Medulla oblongata (tissue), 1 donor: Measurements from ENCODE around the gene KCNK2.
A peak's percentile ranks its signal among the peaks of the same experiment; 100 is the strongest.

Source experiments
- DNase-seq: peaks from one replicate; pipeline ENCODE4 v3.0.0-alpha.2; 2015; ENCODE audit errors: extremely low spot score

KCNK2 gene, protein sequence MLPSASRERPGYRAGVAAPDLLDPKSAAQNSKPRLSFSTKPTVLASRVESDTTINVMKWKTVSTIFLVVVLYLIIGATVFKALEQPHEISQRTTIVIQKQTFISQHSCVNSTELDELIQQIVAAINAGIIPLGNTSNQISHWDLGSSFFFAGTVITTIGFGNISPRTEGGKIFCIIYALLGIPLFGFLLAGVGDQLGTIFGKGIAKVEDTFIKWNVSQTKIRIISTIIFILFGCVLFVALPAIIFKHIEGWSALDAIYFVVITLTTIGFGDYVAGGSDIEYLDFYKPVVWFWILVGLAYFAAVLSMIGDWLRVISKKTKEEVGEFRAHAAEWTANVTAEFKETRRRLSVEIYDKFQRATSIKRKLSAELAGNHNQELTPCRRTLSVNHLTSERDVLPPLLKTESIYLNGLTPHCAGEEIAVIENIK

DNA sequence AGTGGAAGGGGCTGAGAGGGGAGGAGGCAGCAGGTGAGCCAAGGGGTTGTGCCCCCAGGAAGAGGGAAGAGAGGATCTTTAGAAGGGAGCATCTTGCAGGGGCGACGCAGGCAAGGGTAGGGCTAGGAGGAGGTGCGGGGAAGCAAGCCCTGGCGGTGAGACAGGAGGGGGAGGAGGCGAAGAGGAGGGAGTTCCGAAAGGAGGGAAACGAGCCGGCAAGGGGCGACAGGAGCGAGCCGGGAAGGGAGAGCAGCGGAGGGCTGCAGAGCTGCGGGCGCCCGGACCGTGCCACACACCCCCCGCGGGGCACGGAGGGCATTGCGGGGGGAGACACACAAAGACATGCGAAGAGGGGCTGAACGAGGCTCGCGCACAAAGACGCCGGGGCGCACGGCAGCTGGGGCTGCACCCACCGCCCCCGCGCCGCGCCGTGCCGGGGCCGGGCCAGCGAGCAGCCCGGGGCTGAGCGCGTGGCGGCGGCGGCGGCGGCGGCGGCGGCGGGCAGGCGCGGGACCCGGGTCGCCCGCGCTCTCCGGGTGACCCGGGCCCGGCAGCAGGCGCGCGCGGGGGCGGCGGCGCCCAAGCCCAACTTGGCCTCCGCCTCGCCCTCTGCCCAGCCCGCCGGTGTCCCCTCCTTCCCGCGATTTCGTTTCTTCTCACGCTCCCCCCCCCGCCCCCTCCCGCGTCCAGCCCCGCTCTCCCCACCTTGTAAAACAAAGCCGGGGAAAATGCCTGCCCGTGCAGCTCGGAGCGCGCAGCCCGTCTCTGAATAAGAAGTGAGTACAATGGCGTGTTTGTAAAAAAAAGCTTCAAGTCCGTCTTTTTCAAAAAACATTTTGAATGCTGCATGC is at the start of gene KCNK2:
Gene KCNK2 (plus strand): TSS at position 206 of the 851 bp plus-strand sequence. CDS start 649 bp downstream, outside the sequence.
- no peak for DNase-seq

DNA sequence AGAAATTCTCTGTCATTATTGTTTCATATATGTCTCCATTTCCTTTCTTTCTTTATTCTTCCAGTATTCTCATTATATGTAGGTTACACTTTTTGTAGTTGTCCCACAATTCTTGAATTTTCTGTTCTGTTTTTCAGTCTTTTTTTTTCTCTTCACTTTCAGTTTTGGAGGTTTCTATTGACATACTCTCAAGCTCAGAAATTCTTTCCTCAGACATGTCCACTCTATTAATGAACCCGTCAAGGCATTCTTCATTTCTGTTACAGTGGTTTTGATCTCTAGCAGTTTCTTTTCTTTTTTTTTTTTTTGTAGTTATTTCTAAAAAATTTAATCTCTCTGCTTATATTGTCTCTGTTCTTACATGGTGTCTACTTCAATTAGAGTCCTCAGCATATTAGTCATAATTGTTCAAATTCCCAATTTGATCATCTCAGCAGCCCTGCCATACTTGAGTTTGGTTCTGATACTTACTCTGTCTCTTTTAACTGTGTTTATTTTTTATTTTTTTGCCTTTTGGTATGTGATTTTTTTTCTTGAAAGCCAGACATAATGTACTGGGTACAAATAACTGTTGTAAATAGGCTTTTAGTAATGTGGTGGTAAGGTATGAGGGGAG is 49.5 kb upstream of the KCNK2 start:
- no peak for DNase-seq

DNA sequence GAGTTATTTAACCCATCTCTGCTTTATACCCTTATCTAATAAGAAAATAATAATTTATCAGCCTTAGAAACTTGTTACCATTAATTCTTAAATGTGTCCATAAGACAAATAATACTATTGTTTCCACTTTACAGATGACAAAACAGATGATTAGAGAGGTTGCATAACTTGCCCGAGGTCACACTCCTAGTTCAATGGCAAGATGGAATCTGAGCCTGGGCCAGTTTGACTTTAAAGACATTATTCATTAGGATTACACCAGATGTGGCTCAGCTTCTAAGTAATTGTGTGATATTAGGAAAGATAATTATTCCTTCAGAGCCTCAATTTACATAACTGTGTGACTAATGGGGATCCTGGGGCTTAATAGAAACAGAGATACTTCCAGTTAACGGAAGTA is 42.3 kb upstream of the KCNK2 start:
- DNase-seq, result no peak

DNA sequence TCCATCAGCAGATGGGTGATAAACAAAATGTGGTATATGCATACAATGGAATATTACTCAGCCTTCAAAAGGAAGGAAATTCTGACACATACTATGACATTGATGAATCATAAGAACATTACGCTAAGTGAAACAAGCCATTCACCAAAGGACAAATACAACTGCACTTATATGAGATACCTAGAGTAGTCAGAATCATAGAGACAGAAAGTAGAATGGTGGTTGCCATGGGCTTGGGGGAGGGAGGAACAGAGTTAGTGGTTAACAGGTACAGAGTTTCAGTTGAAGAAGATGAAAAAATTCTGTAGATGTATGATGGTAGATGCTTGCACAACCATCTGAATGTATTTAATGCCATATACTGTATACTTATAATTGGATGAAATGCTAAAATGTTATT is 39.1 kb upstream of the KCNK2 start:
- no peak for DNase-seq

DNA sequence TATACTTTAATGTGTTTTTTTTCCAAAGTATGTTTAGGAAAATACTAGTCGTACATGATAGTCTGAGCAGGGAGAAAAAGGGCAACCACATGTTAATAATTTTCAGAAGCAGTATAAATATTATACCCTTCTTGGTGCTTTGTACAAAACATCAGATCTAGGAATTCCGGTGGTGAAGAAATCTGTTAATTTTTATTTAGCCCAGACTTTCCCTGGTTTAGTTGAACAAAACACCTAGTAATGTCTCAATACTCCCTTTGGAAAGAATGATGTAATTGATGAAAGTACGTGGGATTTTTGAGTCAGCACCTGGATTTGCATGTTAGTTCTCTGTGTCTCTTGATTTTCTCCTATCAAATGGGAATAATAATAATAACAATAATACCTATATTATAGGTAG is 38.4 kb upstream of the KCNK2 start:
- no peak for DNase-seq

DNA sequence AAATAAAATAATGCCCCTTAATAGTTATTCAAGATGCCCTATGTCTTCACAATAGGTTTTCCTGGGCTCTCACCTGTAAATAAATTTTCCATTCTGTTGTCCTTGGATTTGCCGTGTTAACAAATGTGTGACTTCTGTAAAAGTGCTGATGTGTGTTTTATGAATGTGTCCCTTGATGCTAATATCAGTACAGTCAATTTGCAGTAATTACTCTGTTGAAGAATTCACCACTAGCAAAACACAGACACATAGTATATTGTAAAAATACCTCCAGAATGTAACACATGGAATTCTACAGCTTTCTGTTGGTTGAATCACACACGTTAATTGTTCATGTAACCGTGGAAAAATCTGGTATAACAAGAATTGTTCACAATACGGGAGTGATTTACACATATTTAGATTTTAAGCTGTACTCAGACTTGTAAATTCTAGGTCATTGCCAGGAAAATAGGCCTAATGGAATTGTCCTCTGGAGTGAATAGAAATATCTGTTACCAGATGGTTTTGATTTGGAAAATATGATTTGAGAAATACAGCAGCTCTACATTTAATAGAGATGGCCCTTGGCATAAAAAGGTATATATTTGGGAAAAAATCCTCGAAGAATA is 36.7 kb upstream of the KCNK2 start:
- no peak for DNase-seq

DNA sequence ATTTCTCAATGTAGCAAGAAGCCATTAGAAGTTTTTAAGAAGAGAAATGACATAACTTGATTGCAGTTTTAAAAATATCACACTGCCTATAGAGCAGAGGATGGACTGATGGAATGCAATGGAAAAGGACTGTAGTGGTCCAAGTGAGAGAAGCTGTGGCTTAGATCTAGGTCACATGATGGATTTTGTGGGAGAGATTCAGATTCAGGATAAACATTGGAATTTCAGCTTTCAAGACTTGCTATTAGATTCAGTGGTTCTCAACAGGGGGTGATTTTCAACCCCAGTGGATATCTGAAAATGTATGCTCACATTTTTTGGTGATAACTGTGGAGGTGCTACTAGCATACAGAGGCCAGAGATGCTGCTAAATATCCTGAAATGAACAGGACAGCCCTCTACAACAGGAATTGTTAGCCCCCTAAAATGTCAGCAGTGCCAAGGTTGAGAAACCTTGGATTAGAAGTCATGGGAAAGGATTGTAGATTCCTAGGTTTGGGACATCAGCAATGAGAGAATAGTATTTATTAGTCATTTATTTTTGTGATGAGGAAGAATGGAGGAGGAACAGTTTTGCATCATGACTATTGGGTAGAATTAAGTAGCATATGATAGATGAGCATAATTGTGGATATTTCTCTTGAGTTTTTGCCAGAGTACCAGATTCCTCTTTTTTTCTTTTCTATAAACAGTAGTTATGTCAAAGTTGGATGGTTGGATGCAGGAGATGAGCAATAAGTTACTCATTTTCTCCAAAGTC is 30.1 kb upstream of the KCNK2 start:
- no peak for DNase-seq

DNA sequence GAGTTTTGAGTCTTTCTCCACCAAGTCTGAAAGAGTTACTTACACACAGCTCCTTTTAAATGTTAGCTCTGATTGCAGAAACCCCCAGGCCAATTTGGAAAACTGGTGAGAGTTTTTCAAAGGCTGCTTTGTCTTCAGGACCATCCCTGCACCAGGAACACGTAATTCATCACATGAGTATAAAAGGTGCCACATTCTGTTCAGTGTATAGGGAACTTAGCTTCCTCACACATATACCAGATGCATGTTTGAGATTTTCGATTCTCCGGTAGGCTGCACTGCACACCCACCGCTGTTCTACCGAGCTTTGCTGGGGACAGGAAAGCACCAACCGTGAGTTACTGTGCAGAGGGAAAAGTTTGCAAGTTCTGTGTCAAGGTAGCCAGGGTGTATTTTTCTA is 28.3 kb upstream of the KCNK2 start:
- DNase-seq, result no peak

DNA sequence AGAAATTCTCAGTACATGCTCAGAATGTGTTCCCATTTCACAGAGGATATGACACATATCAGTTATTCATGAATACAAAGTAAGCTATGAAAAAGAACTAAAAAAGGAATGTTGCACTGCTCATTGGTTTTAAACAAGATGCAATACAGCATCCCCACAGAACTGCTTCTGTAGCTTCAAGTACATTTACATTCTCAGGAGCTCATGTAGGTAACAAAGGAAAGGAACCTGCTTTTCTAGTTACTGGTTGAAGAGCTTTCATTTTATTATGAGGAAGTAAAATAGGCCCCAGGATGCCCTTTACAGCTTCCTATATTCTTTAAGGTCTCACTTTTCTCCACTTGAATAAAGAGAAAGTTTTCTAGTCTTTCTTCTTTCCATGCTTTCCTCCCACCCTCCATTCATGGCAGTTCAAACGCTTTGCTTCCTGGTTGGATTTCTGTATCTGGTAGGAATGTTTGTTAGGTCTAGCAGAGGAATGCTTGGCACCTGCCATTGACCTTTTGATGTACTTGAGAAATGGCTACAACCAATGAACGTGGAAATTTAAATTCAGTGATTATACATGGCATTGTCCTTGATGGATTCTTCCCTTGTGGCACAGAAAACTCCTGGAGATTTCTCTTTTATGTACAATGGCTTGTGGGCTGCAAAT is 27.1 kb upstream of the KCNK2 start:
- DNase-seq, result no peak

DNA sequence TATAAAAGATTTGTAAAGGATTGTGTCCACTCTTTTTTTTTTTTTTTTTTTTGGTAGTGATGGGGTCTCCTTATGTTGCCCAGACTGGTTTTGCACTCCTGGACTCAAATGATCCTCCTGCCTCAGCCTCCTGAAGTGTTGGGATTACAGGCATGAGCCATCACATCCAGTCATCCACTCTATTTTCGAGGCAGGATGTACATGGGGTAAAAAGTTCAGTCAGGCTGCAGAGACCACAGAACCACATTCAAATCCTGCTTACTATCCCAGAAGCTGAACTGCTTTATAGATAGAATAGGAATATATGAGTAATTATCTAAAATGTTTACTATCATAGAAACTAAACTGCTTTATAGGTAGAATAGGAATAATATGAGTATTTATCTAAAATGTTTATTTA is 26.0 kb upstream of the KCNK2 start:
- DNase-seq, result no peak

DNA sequence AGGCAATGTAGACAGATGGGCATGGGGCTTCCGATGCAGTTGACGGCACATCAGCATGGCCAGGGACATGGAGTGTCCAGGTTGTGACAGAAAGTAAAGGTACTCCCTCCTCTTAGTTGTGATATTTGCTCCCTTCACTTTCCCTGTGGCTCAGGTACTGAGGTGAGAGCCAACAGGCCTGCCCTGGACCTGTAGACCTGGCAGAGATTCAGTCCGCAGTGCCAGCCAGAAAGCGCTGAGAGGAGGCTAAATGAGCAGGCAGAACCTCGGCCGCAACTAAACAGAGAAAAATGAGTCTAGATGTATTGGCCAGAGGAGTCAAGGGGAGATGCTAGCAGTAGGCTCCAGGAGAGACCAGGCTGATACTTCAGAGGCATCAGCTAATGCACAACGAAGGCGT is 22.6 kb upstream of the KCNK2 start:
- no peak for DNase-seq

DNA sequence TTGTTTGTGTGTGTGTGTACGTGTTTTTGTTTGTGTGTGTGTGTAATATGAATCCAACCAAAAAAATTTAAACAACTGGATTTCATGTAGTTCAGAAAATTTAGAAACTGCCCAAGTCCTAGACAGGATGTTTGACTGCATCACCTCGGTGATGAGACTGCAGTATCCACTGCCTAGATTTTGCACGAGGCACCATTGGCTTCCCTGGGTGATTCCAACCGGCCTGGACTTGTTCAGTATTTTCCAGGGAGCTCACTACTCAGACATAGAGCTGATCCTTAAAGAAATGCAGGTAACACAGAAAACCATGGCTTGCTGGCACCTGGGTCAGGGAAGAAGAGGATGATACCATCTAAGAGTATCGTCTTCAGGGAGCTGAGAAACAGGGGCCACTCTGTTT is 18.2 kb upstream of the KCNK2 start:
- peak; percentile 39 for DNase-seq

DNA sequence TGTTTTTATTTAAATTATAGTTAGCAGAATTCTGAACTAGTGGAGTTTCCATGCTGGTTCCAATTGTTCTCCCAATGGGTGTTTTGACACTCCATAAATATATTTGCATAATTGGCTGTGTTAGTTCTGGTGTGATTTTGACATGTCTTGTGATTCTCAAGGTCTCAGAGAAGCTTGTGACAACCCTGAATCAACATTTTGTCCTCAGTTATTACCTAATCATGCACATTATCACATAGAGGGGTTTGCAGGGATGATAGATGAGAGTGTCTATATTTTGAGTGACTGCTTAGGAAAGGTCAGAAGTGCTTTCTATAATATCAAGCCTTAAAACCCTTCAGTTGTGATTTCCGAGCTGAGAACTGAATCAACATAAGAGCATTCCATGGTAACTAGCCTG is 11.5 kb upstream of the KCNK2 start:
- DNase-seq, result no peak

DNA sequence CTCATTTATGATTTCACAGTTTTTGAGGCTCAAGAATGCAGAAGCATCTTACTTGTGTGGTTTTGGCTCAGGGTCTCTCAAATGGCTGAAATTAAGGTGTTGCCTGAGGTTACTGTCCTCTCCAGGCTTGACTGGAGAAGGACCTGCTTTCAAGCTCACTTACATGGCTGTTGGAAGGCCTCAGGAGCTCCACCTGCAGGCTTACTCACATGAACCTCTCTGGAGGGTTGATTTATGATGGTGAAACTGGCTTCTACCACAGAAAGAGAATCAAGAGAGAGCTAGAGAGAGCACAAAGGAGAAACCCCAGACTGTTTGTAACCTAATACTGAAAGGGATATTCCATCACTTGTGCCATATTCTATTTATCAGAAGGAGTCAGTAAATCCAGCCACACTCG is 6.2 kb upstream of the KCNK2 start:
- DNase-seq, result no peak

DNA sequence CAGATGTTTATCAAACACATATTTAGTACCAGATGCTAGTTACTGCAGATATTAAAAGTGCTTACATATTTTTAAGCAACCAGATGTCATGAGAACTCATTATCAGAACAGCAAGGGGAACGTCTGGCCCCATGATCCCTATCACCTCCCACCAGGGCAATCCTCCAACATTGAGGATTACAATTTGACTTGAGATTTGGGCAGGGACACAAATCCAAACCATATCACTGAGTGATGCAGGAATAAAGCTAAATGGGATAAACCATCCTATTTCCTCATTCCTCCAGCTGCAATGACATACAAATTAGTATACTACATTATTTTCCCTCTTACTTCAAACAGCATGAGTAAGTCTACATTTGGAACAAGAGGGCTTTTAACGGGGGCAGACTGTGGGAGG is 3.1 kb upstream of the KCNK2 start:
- DNase-seq, result no peak

DNA sequence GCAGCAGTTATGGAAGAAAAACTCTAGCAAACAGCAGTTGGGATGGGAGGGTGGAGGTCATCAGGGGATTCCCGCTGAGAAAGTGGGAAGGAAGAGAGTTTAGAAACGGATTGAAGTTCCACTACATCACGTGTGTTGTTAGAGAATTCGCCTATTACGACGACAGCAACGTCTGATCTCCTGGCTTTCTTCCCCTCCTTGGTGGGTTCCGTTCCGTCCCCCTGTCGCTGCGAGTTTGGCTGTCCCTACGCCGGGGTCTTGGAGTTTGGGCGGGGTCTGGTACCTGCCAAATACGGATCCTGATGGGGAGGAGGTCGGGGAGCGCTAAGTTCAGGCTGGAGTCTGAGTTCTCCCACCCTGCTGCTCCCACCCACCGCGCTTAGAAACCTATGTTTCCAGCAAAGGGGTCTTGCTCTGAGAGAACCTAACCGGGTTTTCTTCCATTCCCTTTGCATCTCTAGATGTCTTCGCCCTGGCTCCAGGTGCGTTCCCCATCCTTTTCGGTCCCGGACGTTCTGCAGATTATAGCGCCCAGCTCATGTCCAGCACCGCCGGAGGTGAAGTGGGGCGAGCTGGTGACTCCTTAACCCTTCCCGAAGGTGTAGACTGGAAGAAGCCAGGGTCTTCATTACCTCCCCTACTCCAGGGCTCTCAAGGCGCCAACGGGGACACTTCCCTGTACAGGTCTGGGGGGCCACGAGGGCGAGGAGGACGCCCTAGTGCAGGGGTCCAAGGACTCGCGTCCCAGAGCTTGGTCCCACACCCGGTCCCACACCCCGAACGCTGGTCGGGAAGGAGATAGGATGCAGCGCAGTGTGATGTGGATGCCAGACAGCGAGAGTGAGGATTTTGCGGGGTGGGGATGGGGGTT is 641 bp upstream of the KCNK2 start:
- no peak for DNase-seq

DNA sequence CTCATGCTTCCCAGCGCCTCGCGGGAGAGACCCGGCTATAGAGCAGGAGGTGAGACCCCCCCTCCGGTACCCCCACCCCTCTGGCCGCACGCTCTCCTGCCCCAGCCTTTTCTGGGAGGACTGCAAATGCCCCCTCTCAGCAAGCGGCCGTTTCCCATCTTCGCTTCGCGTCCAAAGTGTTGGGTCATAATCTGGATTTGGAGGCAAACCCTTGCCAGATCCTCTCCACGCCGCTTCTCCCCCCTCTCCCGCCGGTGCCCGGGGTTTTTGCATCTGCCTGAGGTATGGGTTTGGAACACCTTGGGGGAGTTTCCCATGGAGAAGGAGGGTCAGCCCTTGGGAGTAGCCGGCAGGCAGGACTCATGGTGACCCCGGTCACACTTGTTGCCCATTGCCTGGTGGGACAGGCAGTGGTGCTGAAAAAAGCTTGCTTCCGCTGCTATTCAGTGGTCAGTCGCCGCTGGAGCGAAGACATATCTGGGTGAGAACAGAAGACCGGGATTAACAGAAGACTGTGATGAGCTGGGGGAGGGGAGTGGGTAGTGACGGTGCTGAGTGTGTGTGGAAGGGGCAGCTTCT is 935 bp downstream of the KCNK2 start:
- peak; percentile 27 for DNase-seq

DNA sequence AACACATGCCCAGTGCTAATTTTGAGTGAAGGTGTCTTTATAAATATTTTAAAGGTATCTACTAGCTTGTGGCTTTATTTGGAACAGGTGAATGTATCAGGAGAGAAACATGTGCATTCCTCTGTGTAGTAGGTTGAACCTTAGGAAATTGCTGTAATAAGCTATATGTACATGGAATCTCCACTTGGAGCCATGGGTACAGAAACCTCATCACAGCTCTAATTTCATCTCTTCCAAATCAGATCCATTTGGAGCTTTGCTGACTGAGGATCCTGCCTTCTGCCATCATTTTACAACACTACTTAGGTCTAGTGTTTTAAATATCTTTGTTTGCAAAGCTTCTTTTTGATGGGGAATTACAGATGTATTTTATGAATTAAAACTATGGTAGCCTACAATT is 2.1 kb downstream of the KCNK2 start:
- DNase-seq, result no peak

DNA sequence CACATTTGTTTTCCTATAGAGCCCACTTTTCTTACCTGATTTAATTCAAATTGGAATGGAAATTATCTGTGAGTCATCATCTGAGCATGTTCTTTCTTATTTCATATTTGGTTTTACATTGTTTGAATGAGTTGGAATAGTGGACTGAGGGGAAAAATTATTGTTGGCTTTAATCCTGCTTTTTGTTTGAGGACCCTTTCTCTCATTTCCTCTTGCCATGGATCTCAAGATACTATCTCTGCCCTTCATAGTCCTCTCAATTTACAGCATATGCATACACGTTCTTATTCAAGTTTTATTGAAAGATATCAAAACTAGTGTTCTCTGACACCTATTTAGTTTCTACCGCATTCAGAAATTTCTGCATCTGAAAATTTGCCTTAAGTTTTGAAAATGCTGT is 5.1 kb downstream of the KCNK2 start:
- no peak for DNase-seq

DNA sequence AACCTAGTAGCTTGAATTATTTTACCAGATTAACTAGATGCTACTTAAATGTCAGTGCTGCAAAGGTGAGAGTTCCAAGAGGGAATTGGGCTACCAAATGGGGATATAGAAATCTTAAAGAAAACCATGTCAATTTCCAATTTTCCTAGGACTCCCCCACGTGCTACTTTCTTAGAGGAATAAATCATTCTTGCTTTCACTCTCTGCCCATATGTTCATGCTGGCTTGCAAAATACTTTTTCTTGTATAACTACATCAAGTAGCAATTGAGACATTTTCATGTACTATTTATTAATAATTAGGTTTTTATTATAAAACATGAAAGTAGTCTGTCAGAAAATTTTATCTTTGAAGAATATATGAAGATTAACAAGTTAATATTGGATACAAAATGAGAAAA is 11.8 kb downstream of the KCNK2 start:
- no peak for DNase-seq
